Neural crest cell (in vitro differentiated cells): ENCODE data around the gene C12orf42. TPM values are rescaled to one million over a fixed set of nuclear protein-coding genes. Genes with fewer than 3 reads are reported as not detected.

Source experiments
- DNase-seq: peaks from one replicate; pipeline ENCODE4 v3.0.0; 2021; ENCODE audit warnings: low read depth, mixed read lengths, low spot score
- H3K27ac Mint-ChIP-seq: one replicate; pipeline ENCODE4 v1.8.0; 2021; ENCODE audit warnings: mild to moderate bottlenecking, mixed read lengths; ENCODE audit not compliant: unreplicated experiment
- H3K27me3 Mint-ChIP-seq: 2 replicates; pipeline ENCODE4 v1.8.0; 2021; ENCODE audit warnings: low read depth, mild to moderate bottlenecking, mixed read lengths
- H3K36me3 Mint-ChIP-seq: 2 replicates; pipeline ENCODE4 v1.8.0; 2021; ENCODE audit warnings: low read depth, mild to moderate bottlenecking, mixed read lengths
- H3K4me1 Mint-ChIP-seq: 2 replicates; pipeline ENCODE4 v1.8.0; 2021; ENCODE audit warnings: mixed read lengths
- H3K4me3 Mint-ChIP-seq: one replicate; pipeline ENCODE4 v1.8.0; 2021; ENCODE audit warnings: mild to moderate bottlenecking, mixed read lengths
- H3K9me3 Mint-ChIP-seq: 2 replicates; pipeline ENCODE4 v1.8.0; 2021; ENCODE audit warnings: mixed read lengths
- CTCF ChIP-seq: fragments of 200-600 bp; sonication (generic); conservative IDR thresholded peaks from 2 replicates; pipeline ENCODE4 v1.5.0; 2021; ENCODE audit warnings: antibody characterized with exemption, mild to moderate bottlenecking
- total RNA-seq: library from RNA; stranded (reverse); gene quantifications from 2 replicates; pipeline ENCODE4 v1.2.1, GENCODE V29; 2021

C12orf42 gene
- total RNA-seq, 1 donor from 2014 or later: not detected

GRCh38 chr12:103456006-103456405 lies 39.8 kb downstream of the C12orf42 start:
- H3K36me3 Mint-ChIP-seq: no peaks in the 10 kb centered on the region

GRCh38 chr12:103455020-103455763 lies 40.6 kb downstream of the C12orf42 start:
- no peak for TF ChIP-seq CTCF
- Mint-ChIP-seq H3K9me3 (no peaks in the 10 kb centered on the region), H3K27ac (no peak overlapping the region), H3K27me3 (peaks cover 5% of the 10 kb centered on the region), H3K4me1 (no peaks in the 10 kb centered on the region), H3K36me3 (no peaks in the 10 kb centered on the region), H3K4me3 (no peak overlapping the region)
- DNase-seq: no peak

More at GRCh38 chr12:103456006-103456405, 39.8 kb downstream of the C12orf42 start:
- peaks cover 5% of the 10 kb centered on the region for H3K27me3 Mint-ChIP-seq
- no peak for DNase-seq
- no peak overlapping the region for H3K4me3 Mint-ChIP-seq
- no peaks in the 10 kb centered on the region for H3K9me3 Mint-ChIP-seq
- H3K27ac Mint-ChIP-seq: no peak overlapping the region
- H3K4me1 Mint-ChIP-seq: no peaks in the 10 kb centered on the region
- no peak for TF ChIP-seq CTCF

- TF ChIP-seq CTCF: no peak
- no peak overlapping the region for H3K27ac Mint-ChIP-seq
- H3K9me3 Mint-ChIP-seq: peaks cover 5% of the 10 kb centered on the region
- peaks cover 6% of the 10 kb centered on the region for H3K27me3 Mint-ChIP-seq
- peaks cover 3% of the 10 kb centered on the region for H3K4me1 Mint-ChIP-seq
- no peaks in the 10 kb centered on the region for H3K36me3 Mint-ChIP-seq
- DNase-seq: no peak
- no peak overlapping the region for H3K4me3 Mint-ChIP-seq
These were observed 50.8 kb downstream of the C12orf42 start for GRCh38 chr12:103444983-103445382.

- DNase-seq: no peak
- Mint-ChIP-seq H3K4me3 (no peak overlapping the region), H3K27ac (no peak overlapping the region), H3K4me1 (peaks cover 3% of the 10 kb centered on the region), H3K36me3 (no peaks in the 10 kb centered on the region), H3K27me3 (peaks cover 3% of the 10 kb centered on the region), H3K9me3 (no peaks in the 10 kb centered on the region)
- no peak for TF ChIP-seq CTCF
These were observed 52.9 kb downstream of the C12orf42 start for GRCh38 chr12:103442822-103443221.

GRCh38 chr12:103442182-103442555 lies 53.6 kb downstream of the C12orf42 start:
- no peak for TF ChIP-seq CTCF
- no peak for DNase-seq
- no peaks in the 10 kb centered on the region for H3K36me3 Mint-ChIP-seq
- H3K27ac Mint-ChIP-seq: no peak overlapping the region
- H3K4me1 Mint-ChIP-seq: peaks cover 3% of the 10 kb centered on the region
- H3K9me3 Mint-ChIP-seq: no peaks in the 10 kb centered on the region
- H3K4me3 Mint-ChIP-seq: no peak overlapping the region
- H3K27me3 Mint-ChIP-seq: peaks cover 3% of the 10 kb centered on the region
